HG02884 (cell line): ENCODE measurements around the gene ADAMTS7.
"Not testable (repeated sequence)": the region's sequence is repeated elsewhere in the genome, so short reads cannot be mapped to it uniquely, and the experiment has no call there.

Experiments
- ATAC-seq: cut with Tn5 transposase; IDR thresholded peaks from one replicate; pipeline ENCODE4 v1.9.1; 2021; ENCODE audit warnings: mild to moderate bottlenecking, moderate library complexity; ENCODE audit not compliant: unreplicated experiment

The ADAMTS7 gene

GRCh38 chr15:78753751-78754535 is 57.3 kb downstream of the ADAMTS7 start:
- not testable (repeated sequence) for ATAC-seq

GRCh38 chr15:78753359-78753659 is 58.0 kb downstream of the ADAMTS7 start:
- ATAC-seq = not testable (repeated sequence)

DNA sequence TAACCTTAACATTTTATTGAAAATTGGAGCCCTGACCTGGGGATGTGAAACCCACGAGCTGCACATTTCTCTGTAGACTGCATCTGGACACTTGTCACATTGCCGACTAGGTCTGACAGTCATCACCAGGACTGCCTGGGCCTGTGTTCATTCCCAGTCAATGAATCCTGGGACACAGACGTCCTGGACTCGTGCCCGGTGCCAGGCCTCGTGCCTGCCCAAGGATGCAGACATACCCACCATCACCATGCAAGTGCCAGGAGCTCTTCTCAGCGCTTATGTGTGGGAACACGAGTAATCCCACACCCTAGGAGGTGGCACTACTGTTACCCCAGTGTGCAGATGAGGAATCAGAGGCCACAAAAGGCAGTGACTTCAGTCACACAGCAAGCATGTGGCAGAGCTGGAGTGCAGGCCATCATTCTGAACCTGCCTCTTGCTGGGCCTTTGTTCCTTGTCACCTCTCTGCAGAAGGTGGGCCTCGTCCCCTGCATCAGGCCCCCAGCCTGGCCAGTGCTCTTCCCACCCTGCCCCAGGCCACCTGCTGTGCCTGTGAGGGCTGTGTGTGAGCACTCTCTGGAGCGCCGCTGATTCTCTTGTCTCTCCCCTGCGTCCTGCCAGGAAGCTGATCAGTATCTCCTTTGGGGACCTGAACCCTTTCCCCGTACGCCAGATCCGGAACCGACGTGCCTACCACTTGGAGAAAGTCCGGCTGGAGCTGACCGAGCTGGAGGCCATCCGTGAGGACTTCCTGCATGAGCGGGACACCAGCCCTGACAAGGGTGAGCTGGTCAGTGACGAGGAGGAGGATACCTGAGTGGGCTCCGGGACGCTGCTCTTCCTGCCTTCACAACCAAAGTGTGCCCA is 58.5 kb downstream of the ADAMTS7 start:
- ATAC-seq = no peak

GRCh38 chr15:78751602-78751979 is 59.7 kb downstream of the ADAMTS7 start:
- no peak for ATAC-seq

DNA sequence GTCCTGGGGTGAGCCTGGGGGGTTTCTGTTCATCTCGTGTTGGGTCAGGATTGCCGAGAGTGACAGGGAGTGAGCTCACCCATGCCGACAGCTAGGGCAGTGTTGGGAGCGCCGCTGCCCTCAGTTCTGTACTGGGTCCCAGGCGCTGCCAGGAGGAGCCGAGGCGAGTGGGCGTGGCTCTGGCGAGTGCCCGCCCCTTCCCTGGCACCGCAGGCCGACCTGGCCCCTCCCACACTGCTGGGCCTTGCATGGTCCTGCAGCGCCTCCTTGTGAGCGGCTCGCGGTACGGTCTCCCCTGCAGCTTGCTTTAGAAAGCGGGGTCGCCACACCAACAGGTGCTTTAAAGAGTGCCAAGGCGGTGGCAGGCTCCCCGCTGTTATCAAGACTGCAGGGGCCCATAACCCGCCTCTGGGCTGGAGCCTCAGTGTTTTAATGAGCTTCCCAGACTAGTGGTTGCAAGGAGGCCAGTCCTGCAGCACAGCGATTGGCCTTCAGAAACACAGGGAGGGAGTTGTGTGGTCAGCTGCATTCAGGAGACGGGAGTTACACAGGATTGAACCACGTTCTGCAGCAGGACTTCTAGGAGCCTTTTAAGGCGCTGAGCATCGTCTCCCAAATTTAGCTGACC is 60.2 kb downstream of the ADAMTS7 start:
- peak; percentile 69 for ATAC-seq

- no peak for ATAC-seq
Observed at GRCh38 chr15:78750566-78750965, 60.7 kb downstream of the ADAMTS7 start.

DNA sequence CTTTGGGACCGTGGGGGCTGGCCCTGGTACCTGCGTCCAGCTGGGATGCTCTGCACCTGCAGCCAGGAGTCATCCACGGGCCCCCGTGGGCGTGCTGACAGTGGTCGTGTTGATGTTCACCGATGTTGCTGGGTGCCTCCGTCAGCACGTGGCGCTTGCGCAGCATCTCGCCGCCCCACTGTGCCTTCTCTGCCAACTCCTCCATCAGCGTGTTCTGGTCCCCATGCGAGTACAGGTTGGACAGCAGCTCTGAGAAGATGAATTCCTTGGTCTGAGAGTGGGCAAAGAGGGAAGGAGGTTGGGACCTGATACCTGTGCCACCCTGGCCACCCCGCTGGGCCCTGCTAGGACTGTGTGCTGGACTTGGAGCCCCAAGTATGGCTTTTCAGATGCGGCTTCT is 61.4 kb downstream of the ADAMTS7 start:
- no peak for ATAC-seq

- not testable (repeated sequence) for ATAC-seq
Observed at GRCh38 chr15:78747877-78748276, 63.4 kb downstream of the ADAMTS7 start.

GRCh38 chr15:78741674-78742073 is 69.6 kb downstream of the ADAMTS7 start:
- ATAC-seq = not testable (repeated sequence)

- no peak for ATAC-seq
Observed at GRCh38 chr15:78740904-78741274, 70.4 kb downstream of the ADAMTS7 start.

- ATAC-seq = no peak
Observed at GRCh38 chr15:78739996-78740903, 71.0 kb downstream of the ADAMTS7 start.

- no peak for ATAC-seq
Observed at GRCh38 chr15:78739206-78739605, 72.1 kb downstream of the ADAMTS7 start.

- not testable (repeated sequence) for ATAC-seq
Observed at GRCh38 chr15:78737931-78738558, 73.2 kb downstream of the ADAMTS7 start.

- ATAC-seq = no peak
Observed at GRCh38 chr15:78737187-78737820, 74.0 kb downstream of the ADAMTS7 start.

DNA sequence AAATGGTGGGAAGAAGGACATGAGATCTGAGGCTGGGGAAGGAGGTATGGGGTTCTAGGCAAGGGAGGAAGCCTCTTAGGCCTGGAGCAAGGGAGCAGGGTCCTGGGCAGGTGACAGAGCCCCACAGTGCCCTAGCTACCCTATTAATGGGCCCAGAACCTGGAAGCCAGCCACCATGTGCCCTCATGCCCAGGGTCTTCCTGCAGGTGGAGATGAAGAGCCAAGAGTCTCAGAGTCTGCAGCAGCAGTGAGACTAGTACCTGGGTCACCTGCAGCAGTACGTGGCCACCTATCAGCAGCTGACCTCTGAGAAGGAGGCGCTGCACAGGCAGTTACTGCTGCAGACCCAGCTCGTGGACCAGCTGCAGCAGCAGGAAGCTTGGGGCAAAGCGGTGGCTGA is 75.0 kb downstream of the ADAMTS7 start:
- not testable (repeated sequence) for ATAC-seq

GRCh38 chr15:78734451-78735064 is 76.7 kb downstream of the ADAMTS7 start:
- no peak for ATAC-seq

DNA sequence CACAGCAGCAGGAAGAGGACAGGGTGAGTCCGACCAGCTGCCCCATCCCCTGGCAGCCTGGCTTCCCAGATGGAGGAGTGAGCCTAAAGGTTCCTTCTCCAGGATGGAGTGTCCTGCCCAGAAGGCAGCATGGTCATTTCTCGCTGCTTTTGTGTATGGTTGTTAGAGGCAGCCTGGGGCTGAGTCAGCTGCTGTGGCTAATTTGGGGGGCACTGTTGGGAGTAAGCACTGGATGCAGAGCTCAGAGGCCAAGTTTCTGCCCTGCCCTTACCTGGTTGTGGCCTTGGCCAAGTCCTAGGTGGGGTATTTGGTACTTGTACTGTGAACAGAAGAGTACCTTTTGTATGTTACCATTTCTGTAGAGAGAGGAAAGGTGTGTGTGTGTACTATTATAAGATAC is 78.6 kb downstream of the ADAMTS7 start:
- no peak for ATAC-seq

GRCh38 chr15:78730955-78731354 is 80.3 kb downstream of the ADAMTS7 start:
- no peak for ATAC-seq

GRCh38 chr15:78728427-78728826 is 82.8 kb downstream of the ADAMTS7 start:
- not testable (repeated sequence) for ATAC-seq
